Tibial artery (tissue), 4 donors: ENCODE measurements around the gene FAM219A.

Experiments used
- DNase-seq, 2 donors: peaks; one replicate each; pipeline ENCODE4 v3.0.0-alpha.2; 2019
- H3K27ac ChIP-seq, 2 donors: fragments of 200-600 bp; sonication (generic) in 1 of 2; 1 replicate in 1 of 2; 2 replicates in 1 of 2; pipeline ENCODE4 v1.5.1; 2018 to 2019; ENCODE audit warnings: mild to moderate bottlenecking in 1 of 2
- H3K27me3 ChIP-seq, 2 donors: fragments of 200-600 bp; sonication (generic) in 1 of 2; one replicate each; pipeline versions ENCODE4 v1.5.1 to v1.6.0; 2016 to 2019
- H3K36me3 ChIP-seq, 3 donors: fragments of 200-600 bp; sonication (generic) in 2 of 3; one replicate each; pipeline ENCODE4 v1.5.1; 2016 to 2019; ENCODE audit warnings: mild to moderate bottlenecking in 2 of 3
- H3K4me1 ChIP-seq, 4 donors: fragments of 200-600 bp; sonication (generic) in 2 of 4; 1 replicate in 3 of 4; 2 replicates in 1 of 4; pipeline ENCODE4 v1.5.1; 2016 to 2019
- H3K4me3 ChIP-seq, 2 donors: fragments of 200-600 bp; sonication (generic) in 1 of 2; 1 replicate in 1 of 2; 2 replicates in 1 of 2; pipeline ENCODE4 v1.5.1; 2018 to 2019; ENCODE audit warnings: mild to moderate bottlenecking in 2 of 2
- H3K9me3 ChIP-seq, 3 donors: fragments of 200-600 bp; sonication (generic) in 1 of 3; one replicate each; pipeline ENCODE4 v1.5.1; 2016 to 2019
- CTCF ChIP-seq, 2 experiments: fragments of 200-600 bp in 1 of 2; fragments of 450-650 bp in 1 of 2; IDR thresholded peaks; one replicate each; pipeline ENCODE4 v1.5.1; 2017 to 2019; ENCODE audit warnings: antibody characterized with exemption in 2 of 2, mild to moderate bottlenecking in 1 of 2, moderate library complexity in 1 of 2
- intact Hi-C: fragments of 100-400 bp; cut with DNase I; formaldehyde crosslinking; loops from one replicate; pipeline ENCODE4 v1.15.0; 2023; ENCODE audit warnings: low total_unique reads

Gene FAM219A

GRCh38 chr9:34492051-34492450 lies 33.7 kb upstream of the FAM219A start:
- intact Hi-C loops: no loop called here

GRCh38 chr9:34491596-34491995 lies 33.2 kb upstream of the FAM219A start:
- intact Hi-C loops: no loop called here
- H3K27ac ChIP-seq: no peak overlapping the region
- no peak overlapping the region for H3K4me3 ChIP-seq
- no peak for TF ChIP-seq CTCF (IDR thresholded peaks at IDR 0.05)
- DNase-seq: peak in 1 of 2 donors; percentile 31
- no peaks in the 10 kb centered on the region for H3K4me1 ChIP-seq
- no peaks in the 10 kb centered on the region for H3K9me3 ChIP-seq
- H3K36me3 ChIP-seq: no peaks in the 10 kb centered on the region
- peaks cover 0 to 16% of the 10 kb centered on the region in 2 donors for H3K27me3 ChIP-seq

More at GRCh38 chr9:34492051-34492450, 33.7 kb upstream of the FAM219A start:
- Histone ChIP-seq H3K4me1 (no peaks in the 10 kb centered on the region), H3K9me3 (no peaks in the 10 kb centered on the region), H3K4me3 (no peak overlapping the region), H3K27ac (no peak overlapping the region), H3K36me3 (no peaks in the 10 kb centered on the region), H3K27me3 (peaks cover 0 to 16% of the 10 kb centered on the region in 2 donors)
- no peak for TF ChIP-seq CTCF (IDR thresholded peaks at IDR 0.05)
- DNase-seq: no peak

GRCh38 chr9:34490760-34491159 lies 32.4 kb upstream of the FAM219A start:
- Histone ChIP-seq H3K27ac (no peak overlapping the region), H3K27me3 (peaks cover 0 to 16% of the 10 kb centered on the region in 2 donors), H3K4me1 (no peaks in the 10 kb centered on the region), H3K36me3 (no peaks in the 10 kb centered on the region), H3K9me3 (no peaks in the 10 kb centered on the region), H3K4me3 (no peak overlapping the region)
- TF ChIP-seq CTCF (IDR thresholded peaks at IDR 0.05): no peak
- DNase-seq: no peak
- intact Hi-C loops: no loop called here

GRCh38 chr9:34490360-34490759 lies 32.0 kb upstream of the FAM219A start:
- H3K9me3 ChIP-seq: no peaks in the 10 kb centered on the region
- no peak overlapping the region for H3K27ac ChIP-seq
- DNase-seq: peak in 1 of 2 donors; percentile 33
- H3K27me3 ChIP-seq: peaks cover 0 to 16% of the 10 kb centered on the region in 2 donors
- intact Hi-C loops: no loop called here
- TF ChIP-seq CTCF (IDR thresholded peaks at IDR 0.05): no peak
- H3K4me1 ChIP-seq: no peaks in the 10 kb centered on the region
- H3K4me3 ChIP-seq: no peak overlapping the region
- H3K36me3 ChIP-seq: no peaks in the 10 kb centered on the region

DNA sequence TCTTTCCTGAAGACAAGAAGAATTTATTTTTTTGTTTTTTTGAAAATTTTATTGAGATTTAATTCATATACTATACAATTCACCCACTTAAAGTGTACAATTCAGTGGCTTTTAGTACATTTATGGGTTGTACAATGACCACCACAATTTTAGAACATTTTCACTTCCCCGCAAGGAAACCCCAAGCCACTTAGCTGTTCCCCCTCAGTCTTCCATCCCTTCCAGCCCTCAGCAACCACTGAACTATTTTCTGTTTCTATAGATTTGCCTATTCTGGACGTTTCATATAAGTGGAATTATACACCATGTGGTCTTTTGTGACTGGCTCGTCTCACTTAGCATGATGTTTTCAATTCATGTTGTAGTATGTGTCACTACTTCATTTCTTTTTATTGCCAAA lies 28.2 kb upstream of the FAM219A start:
- H3K27ac ChIP-seq: no peak overlapping the region
- H3K4me3 ChIP-seq: no peak overlapping the region
- H3K9me3 ChIP-seq: no peaks in the 10 kb centered on the region
- H3K36me3 ChIP-seq: no peaks in the 10 kb centered on the region
- TF ChIP-seq CTCF (IDR thresholded peaks at IDR 0.05): no peak
- peaks cover 0 to 15% of the 10 kb centered on the region in 2 donors for H3K27me3 ChIP-seq
- no peak for DNase-seq
- peaks cover 0 to 6% (median 0%) of the 10 kb centered on the region in 4 donors for H3K4me1 ChIP-seq
- intact Hi-C loops: no loop called here

GRCh38 chr9:34485822-34486221 lies 27.5 kb upstream of the FAM219A start:
- no peak overlapping the region for H3K27ac ChIP-seq
- H3K36me3 ChIP-seq: no peaks in the 10 kb centered on the region
- intact Hi-C loops: no loop called here
- no peak for DNase-seq
- no peaks in the 10 kb centered on the region for H3K9me3 ChIP-seq
- peaks cover 0 to 6% (median 0%) of the 10 kb centered on the region in 4 donors for H3K4me1 ChIP-seq
- peaks cover 0 to 10% of the 10 kb centered on the region in 2 donors for H3K27me3 ChIP-seq
- H3K4me3 ChIP-seq: no peak overlapping the region
- TF ChIP-seq CTCF (IDR thresholded peaks at IDR 0.05): no peak
